ENCODE results near the gene SLX4. TPM values are rescaled to one million over a fixed set of nuclear protein-coding genes. Genes with fewer than 3 reads are reported as not detected.
A peak's percentile ranks its signal among the peaks of the same experiment; 100 is the strongest.

Gene SLX4
- polyA plus RNA-seq, 1 of the 3 experiments (the other 2 are of a cell fraction): 2.1 TPM

DNA sequence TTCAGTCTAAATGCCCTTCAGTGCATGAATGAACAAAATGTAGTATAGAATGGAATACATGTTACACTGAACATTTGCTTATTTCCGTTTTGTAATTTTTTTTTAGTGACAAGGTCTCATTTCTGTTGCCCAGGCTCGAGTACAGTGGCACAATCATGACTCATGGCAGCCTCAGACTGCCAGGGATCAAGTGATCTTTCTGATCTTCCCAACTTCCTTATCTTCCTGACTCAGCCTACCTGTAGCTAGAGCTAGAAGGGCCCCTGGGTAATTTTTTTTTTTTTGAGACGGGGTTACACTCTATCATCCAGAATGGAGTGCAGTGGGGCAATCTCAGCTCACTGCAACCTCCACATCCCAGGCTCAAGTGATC lies 7.3 kb upstream of the SLX4 start:
- no peaks in the 10 kb centered on the region for H3K4me1 ChIP-seq (ENCODE audit: control insufficient read depth in 1 of 2, insufficient read depth in 2 of 2, low read depth in 1 of 2, low read length in 1 of 2)
- ChIA-PET POLR2A (interaction anchor here (0.6 kb wide), 1 partner anchor 442 kb away, joined by 4 read pairs; no protein-coding TSS in a partner anchor), CTCF (interaction anchor here (0.6 kb wide), 1 partner anchor 1445 kb away, joined by 3 read pairs; no protein-coding TSS in a partner anchor)
- 0 out of 2 replicates have a peak, but pooled peaks cover 5% of the 10 kb centered on the region for H4K20me1 ChIP-seq (ENCODE audit: insufficient read depth)
- H3K36me3 ChIP-seq (replicated peaks in 1 of 2; ENCODE audit: control insufficient read depth in 1 of 2, insufficient read depth in 2 of 2, low read length in 1 of 2): peaks cover 0 to 9% of the 10 kb centered on the region in 2 experiments
- H3K9ac ChIP-seq: no peak overlapping the region
- no peaks in the 10 kb centered on the region for H3K9me3 ChIP-seq
- no peak overlapping the region for H2AFZ ChIP-seq (ENCODE audit: low read depth)
- H3K9me2 ChIP-seq: no peaks in the 10 kb centered on the region
- no peak overlapping the region for H3K27ac ChIP-seq (ENCODE audit: low read depth in 2 of 2, low read length in 1 of 2)
- peaks cover 9% of the 10 kb centered on the region for H3F3A ChIP-seq (replicated peaks; ENCODE audit: insufficient read depth)
- no peaks in the 10 kb centered on the region for H3K27me3 ChIP-seq (ENCODE audit: insufficient read depth)
- TF ChIP-seq RXRA (IDR thresholded peaks at IDR 0.05; ENCODE audit: borderline replicate concordance, low read depth): no peak
- TF ChIP-seq TAF1 (IDR thresholded peaks at IDR 0.05; ENCODE audit: borderline replicate concordance, low read depth, low read length): no peak
- 42% methylated on average over 3 of the region's 3 CpGs for WGBS (ENCODE audit: low lambda C conversion rate)
- DNase-seq: no peak
- H3K79me2 ChIP-seq (ENCODE audit: insufficient read depth): peaks cover 73% of the 10 kb centered on the region
- no peak overlapping the region for H3K4me3 ChIP-seq (ENCODE audit: low read depth in 2 of 2, low read length in 1 of 2)
- no peak overlapping the region for H3K4me2 ChIP-seq

- peaks cover 5 to 9% of the 10 kb centered on the region in 2 experiments for H3K36me3 ChIP-seq (replicated peaks in 1 of 2; ENCODE audit: control insufficient read depth in 1 of 2, insufficient read depth in 2 of 2, low read length in 1 of 2)
- H3K4me1 ChIP-seq (ENCODE audit: control insufficient read depth in 1 of 2, insufficient read depth in 2 of 2, low read depth in 1 of 2, low read length in 1 of 2): peaks cover 10 to 12% of the 10 kb centered on the region in 2 experiments
- H3K4me3 ChIP-seq (ENCODE audit: low read depth in 2 of 2, low read length in 1 of 2): peak overlapping the region; percentile 71 to 98
- H2AFZ ChIP-seq (ENCODE audit: low read depth): no peak overlapping the region
- no peaks in the 10 kb centered on the region for H3K9me2 ChIP-seq
- peak overlapping the region; percentile 97 for H3K4me2 ChIP-seq
- no peak for DNase-seq
- H3K9ac ChIP-seq: peak overlapping the region; percentile 86
- H3K27ac ChIP-seq (ENCODE audit: low read depth in 2 of 2, low read length in 1 of 2): no peak overlapping the region
- TF ChIP-seq, protein P1, sequence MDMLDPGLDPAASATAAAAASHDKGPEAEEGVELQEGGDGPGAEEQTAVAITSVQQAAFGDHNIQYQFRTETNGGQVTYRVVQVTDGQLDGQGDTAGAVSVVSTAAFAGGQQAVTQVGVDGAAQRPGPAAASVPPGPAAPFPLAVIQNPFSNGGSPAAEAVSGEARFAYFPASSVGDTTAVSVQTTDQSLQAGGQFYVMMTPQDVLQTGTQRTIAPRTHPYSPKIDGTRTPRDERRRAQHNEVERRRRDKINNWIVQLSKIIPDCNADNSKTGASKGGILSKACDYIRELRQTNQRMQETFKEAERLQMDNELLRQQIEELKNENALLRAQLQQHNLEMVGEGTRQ (IDR thresholded peaks at IDR 0.05; ENCODE audit: borderline replicate concordance, low read depth, low read length): no peak
- TF ChIP-seq MXI1 (IDR thresholded peaks at IDR 0.05; ENCODE audit: low read depth, low read length) (no peak), FOXM1 (IDR thresholded peaks at IDR 0.05; ENCODE audit: low read depth) (no peak), YY1 (IDR thresholded peaks at IDR 0.05; ENCODE audit: low read depth) (no peak)
- H4K20me1 ChIP-seq (ENCODE audit: insufficient read depth): no peaks in the 10 kb centered on the region
- ChIA-PET POLR2A (no interaction called here), CTCF (interaction anchor here (0.9 kb wide), 1 partner anchor 77 kb away, joined by 3 read pairs; no protein-coding TSS in a partner anchor)
- peaks cover 2% of the 10 kb centered on the region for H3F3A ChIP-seq (replicated peaks; ENCODE audit: insufficient read depth)
- no peaks in the 10 kb centered on the region for H3K9me3 ChIP-seq
- WGBS (ENCODE audit: low lambda C conversion rate): 73% methylated on average over 34 of the region's 34 CpGs
- peaks cover 64% of the 10 kb centered on the region for H3K79me2 ChIP-seq (ENCODE audit: insufficient read depth)
- no peaks in the 10 kb centered on the region for H3K27me3 ChIP-seq (ENCODE audit: insufficient read depth)
These were observed 1.4 kb upstream of the SLX4 start for GRCh38 chr16:3612510-3613466.

DNA sequence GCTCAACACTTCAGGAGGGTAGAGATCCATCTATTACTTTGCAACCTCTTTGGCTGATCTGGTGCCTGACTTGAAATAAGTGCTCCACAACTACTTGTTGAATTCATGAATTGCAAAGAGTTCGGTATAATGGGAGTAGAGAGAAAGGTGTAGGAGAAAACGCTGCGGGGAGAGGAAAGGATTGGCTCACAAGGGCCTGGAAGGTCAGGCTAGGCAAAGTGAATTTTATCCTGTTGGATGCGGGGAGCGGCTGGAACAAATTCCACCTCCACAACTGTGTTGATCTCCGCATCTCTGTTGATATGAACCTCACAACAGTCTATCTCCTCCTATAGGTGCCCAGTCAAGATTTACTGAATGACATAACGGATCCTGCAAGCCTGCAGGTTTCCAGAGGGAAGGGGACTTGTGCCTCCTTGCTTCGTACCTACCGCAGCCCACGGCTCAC lies 684 bp downstream of the SLX4 start:
- WGBS (ENCODE audit: low lambda C conversion rate): 11% methylated on average over 8 of the region's 10 CpGs
- no peak for TF ChIP-seq RFX5 (IDR thresholded peaks at IDR 0.05; ENCODE audit: low read length)
- TF ChIP-seq RCOR1 (IDR thresholded peaks at IDR 0.05; ENCODE audit: low read length): no peak
- no peak for TF ChIP-seq RAD21 (IDR thresholded peaks at IDR 0.05; ENCODE audit: low read length)
- no peak for TF ChIP-seq FOSL2 (IDR thresholded peaks at IDR 0.05; ENCODE audit: borderline replicate concordance, low read depth)
- TF ChIP-seq, protein P2, sequence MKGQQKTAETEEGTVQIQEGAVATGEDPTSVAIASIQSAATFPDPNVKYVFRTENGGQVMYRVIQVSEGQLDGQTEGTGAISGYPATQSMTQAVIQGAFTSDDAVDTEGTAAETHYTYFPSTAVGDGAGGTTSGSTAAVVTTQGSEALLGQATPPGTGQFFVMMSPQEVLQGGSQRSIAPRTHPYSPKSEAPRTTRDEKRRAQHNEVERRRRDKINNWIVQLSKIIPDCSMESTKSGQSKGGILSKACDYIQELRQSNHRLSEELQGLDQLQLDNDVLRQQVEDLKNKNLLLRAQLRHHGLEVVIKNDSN (IDR thresholded peaks at IDR 0.05; ENCODE audit: borderline replicate concordance, low read depth): no peak
- no peak for TF ChIP-seq POLR2AphosphoS5 (IDR thresholded peaks at IDR 0.05; ENCODE audit: low read depth, low read length)
- no peak for TF ChIP-seq ZBTB33 (IDR thresholded peaks at IDR 0.05; ENCODE audit: borderline replicate concordance, low read depth)
- TF ChIP-seq RXRA (IDR thresholded peaks at IDR 0.05; ENCODE audit: borderline replicate concordance, low read depth): no peak
- no peak for TF ChIP-seq YY1 (IDR thresholded peaks at IDR 0.05; ENCODE audit: low read depth)
- TF ChIP-seq GABPA (IDR thresholded peaks at IDR 0.05; ENCODE audit: low read depth): no peak
- TF ChIP-seq ELF1 (IDR thresholded peaks at IDR 0.05): no peak
- no peak for TF ChIP-seq NRF1 (IDR thresholded peaks at IDR 0.05; ENCODE audit: low read depth, low read length)
- TF ChIP-seq MXI1 (IDR thresholded peaks at IDR 0.05; ENCODE audit: low read depth, low read length): no peak
- no peak for TF ChIP-seq EZH2phosphoT487 (IDR thresholded peaks at IDR 0.05; ENCODE audit: borderline replicate concordance, low read depth)

More for the DNA sequence above, 684 bp downstream of the SLX4 start:
- H3K4me1 ChIP-seq (ENCODE audit: control insufficient read depth in 1 of 2, insufficient read depth in 2 of 2, low read depth in 1 of 2, low read length in 1 of 2): peaks cover 10 to 12% of the 10 kb centered on the region in 2 experiments
- H4K20me1 ChIP-seq (ENCODE audit: insufficient read depth): no peaks in the 10 kb centered on the region
- no peaks in the 10 kb centered on the region for H3K27me3 ChIP-seq (ENCODE audit: insufficient read depth)
- no peaks in the 10 kb centered on the region for H3K9me3 ChIP-seq
- POLR2A ChIA-PET: no interaction called here
- peak overlapping the region; percentile 96 for H2AFZ ChIP-seq (ENCODE audit: low read depth)
- peaks cover 51% of the 10 kb centered on the region for H3K79me2 ChIP-seq (ENCODE audit: insufficient read depth)
- peak overlapping the region; percentile 86 for H3K9ac ChIP-seq
- H3F3A ChIP-seq (replicated peaks; ENCODE audit: insufficient read depth): no peaks in the 10 kb centered on the region
- no peak for DNase-seq
- H3K4me3 ChIP-seq (ENCODE audit: low read depth in 2 of 2, low read length in 1 of 2): peak overlapping the region; percentile 71 to 98
- no peaks in the 10 kb centered on the region for H3K9me2 ChIP-seq
- H3K4me2 ChIP-seq: peak overlapping the region; percentile 88
- CTCF ChIA-PET: no interaction called here
- peaks cover 7 to 8% of the 10 kb centered on the region in 2 experiments for H3K36me3 ChIP-seq (replicated peaks in 1 of 2; ENCODE audit: control insufficient read depth in 1 of 2, insufficient read depth in 2 of 2, low read length in 1 of 2)
- peak overlapping the region; percentile 63 to 83; a peak in 3 of 4 replicates for H3K27ac ChIP-seq (ENCODE audit: low read depth in 2 of 2, low read length in 1 of 2)

Measured in SK-N-SH (cell line).